Measurements from ENCODE around the gene CTNND2. TPM values are rescaled to one million over a fixed set of nuclear protein-coding genes. Genes with fewer than 3 reads are reported as not detected.

CTNND2 gene
- total RNA-seq, 1 experiment from 2014 or later: 1.6 TPM

DNA sequence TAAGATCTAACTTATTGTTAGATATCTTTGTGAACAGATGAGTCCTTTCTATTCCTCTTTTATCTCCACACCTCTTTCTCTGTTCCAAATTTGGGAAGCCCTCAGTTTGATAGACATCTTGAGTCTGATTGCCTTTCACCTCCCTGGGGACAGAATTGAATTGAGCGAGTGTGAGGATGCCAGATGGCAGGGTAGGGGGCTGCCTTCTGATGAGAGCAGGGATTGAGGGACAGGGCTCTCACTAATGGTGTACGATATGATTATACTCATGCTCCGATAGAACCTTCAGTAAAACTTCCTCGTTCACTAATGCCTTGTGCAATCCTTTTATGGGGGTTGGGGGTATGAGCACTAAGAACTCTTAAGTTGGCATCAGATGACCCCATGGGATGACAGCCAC, 971.1 kb downstream of the CTNND2 start:
- DNase-seq (ENCODE audit: low spot score): no peak

DNA sequence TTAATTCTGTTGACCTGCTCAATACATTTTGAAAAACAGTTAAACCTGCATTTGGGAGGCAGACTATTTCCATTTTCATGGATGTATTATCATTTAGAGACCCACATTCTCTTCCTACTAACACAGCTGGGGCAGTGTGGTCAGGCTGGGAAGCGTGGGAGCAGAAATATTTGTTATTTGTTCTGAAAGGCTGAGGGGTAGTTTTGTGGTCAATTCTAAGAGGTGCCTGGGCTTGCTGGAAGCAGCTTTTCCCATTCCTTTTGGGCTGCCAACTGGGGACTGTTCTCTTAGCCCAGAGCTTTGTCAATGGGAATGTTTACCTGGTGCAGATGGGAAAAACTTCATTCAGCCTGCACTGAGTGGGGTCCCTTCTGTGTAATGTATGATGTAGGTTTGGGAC, 971.8 kb downstream of the CTNND2 start:
- DNase-seq (ENCODE audit: low spot score): no peak

DNA sequence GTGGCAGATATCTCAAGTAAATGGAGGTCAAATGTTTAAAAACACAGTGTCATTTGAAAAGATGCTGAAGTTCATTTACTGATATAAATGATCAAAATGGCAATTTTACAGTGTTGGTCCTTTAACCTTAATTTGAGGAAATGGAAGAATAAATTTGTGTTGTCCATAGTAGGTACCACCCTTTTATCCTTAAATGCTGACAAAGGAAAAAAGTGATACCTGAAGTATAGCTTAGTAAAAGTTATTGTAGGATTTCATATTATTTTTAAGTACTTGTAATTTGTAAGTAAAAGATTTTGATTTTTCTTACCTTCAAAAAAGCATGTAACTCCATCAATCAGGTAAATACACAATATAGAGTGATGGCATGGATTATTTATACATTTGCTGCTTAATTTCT, 976.6 kb downstream of the CTNND2 start:
- DNase-seq (ENCODE audit: low spot score): no peak

DNA sequence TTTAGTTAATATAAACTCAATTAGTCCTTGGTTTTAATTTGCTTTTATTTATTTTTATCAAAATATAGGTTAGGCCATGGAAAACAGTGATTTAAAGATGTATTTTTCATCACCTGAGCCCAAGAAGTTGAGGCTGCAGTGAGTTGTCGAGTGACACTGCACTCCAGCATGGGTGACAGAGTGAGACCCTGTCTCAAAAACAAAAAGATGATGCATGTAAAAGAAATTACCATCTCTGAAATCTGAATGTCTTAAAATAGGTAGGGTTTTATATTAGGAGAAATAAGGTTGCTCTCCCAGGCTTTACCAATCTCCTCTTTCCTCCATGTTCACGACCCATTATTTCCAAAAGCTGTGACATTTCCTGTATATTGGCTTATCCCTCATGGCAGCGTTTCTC, 980.9 kb downstream of the CTNND2 start:
- DNase-seq (ENCODE audit: low spot score): no peak

All from H4 (cell line).